ENCODE data around the gene RUFY2.

DNA sequence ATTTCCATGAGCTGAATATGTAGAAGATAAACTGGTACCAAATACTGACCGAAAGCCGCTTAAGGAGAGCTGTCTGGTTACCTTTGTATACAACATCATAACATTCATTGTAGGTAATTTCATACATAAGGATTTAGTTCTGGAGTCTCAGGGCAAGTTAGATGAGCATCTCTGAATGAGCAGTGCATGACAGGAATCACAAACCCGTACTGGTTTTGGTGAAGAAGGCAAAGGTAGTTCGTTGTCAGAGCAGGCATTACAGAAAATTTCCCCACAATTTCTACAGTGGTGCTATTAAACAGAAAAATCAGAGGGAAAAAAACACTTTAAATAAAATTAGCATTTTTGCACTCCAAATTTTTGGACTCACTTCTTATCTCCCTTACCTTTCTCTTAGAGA, 61.5 kb downstream of the RUFY2 start:
- TF ChIP-seq, protein P1, sequence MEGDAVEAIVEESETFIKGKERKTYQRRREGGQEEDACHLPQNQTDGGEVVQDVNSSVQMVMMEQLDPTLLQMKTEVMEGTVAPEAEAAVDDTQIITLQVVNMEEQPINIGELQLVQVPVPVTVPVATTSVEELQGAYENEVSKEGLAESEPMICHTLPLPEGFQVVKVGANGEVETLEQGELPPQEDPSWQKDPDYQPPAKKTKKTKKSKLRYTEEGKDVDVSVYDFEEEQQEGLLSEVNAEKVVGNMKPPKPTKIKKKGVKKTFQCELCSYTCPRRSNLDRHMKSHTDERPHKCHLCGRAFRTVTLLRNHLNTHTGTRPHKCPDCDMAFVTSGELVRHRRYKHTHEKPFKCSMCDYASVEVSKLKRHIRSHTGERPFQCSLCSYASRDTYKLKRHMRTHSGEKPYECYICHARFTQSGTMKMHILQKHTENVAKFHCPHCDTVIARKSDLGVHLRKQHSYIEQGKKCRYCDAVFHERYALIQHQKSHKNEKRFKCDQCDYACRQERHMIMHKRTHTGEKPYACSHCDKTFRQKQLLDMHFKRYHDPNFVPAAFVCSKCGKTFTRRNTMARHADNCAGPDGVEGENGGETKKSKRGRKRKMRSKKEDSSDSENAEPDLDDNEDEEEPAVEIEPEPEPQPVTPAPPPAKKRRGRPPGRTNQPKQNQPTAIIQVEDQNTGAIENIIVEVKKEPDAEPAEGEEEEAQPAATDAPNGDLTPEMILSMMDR (IDR thresholded peaks at IDR 0.05) = no peak
- no peak for TF ChIP-seq POLR2A (IDR thresholded peaks at IDR 0.05)

Measured in heart left ventricle (tissue), 13 donors.